ENCODE results near the gene TET3. TPM values are rescaled to one million over a fixed set of nuclear protein-coding genes. Genes with fewer than 3 reads are reported as not detected.

Gene TET3
- total and polyA plus RNA-seq, 9 of the 15 experiments (the other 6 are each of a cell fraction or from before 2014, with no cell fraction given): 0.35 to 16.3 (median 5.5) TPM

DNA sequence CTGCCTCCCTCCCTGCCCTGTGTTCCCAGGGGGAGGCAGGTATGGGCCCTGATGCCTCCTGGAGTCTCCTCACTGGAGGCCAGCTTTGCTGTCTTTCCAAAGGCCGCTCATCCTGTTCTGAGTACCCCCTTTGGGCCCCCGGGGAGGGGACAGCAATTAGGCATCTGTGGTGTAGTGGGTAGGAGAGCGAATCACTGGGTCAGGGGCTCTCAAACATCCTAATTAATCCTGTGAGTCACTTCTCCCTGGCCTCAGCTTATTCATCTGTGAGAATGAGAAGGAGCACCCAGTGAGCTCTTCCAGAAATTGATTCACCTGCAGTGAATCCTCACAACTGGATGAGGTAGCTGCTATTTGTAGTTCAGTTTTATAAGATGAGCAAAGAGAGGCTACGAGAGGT lies 16.4 kb downstream of the TET3 start:
- H3K27me3 ChIP-seq (ENCODE audit: control insufficient read depth in 2 of 2, insufficient read depth in 2 of 2, low read length in 2 of 2): no peaks in the 10 kb centered on the region
- no TSS peak for BruUV-seq (replicated peaks)
- CTCF ChIA-PET (ENCODE audit: low intra/inter-chr PET ratio): no interaction called here
- H2AFZ ChIP-seq (ENCODE audit: low read depth, low read length): no peak overlapping the region
- POLR2A ChIA-PET: interaction anchor here (0.6 to 2.2 kb wide), 5 partner anchors 9 to 615 kb away, joined by 3 to 13 read pairs (median 4); no protein-coding TSS in a partner anchor
- no peak overlapping the region for H3K9ac ChIP-seq (ENCODE audit: insufficient read depth in 1 of 2, low read depth in 2 of 2, low read length in 2 of 2)
- H3K9me3 ChIP-seq (replicated peaks; ENCODE audit: control insufficient read depth, insufficient read depth, low read depth, low read length): no peaks in the 10 kb centered on the region
- H3K27ac ChIP-seq (ENCODE audit: extremely low read depth, low read depth, low read length): no peak overlapping the region
- ATAC-seq: no peak
- no peak overlapping the region for H3K4me3 ChIP-seq
- no peak overlapping the region for H3K4me2 ChIP-seq (ENCODE audit: insufficient read depth, low read length)
- TF ChIP-seq ZBTB2 (IDR thresholded peaks at IDR 0.05): no peak
- TF ChIP-seq MTA1 (IDR thresholded peaks at IDR 0.05; ENCODE audit: borderline replicate concordance): no peak
- TF ChIP-seq PCBP1 (IDR thresholded peaks at IDR 0.05; ENCODE audit: low read depth, low read length, poor library complexity, severe bottlenecking): no peak
- TF ChIP-seq, protein P1, sequence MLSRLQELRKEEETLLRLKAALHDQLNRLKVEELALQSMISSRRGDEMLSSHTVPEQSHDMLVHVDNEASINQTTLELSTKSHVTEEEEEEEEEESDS (CRISPR knock-in tag; IDR thresholded peaks at IDR 0.05): no peak
- no peak for FAIRE-seq
- H3K9me1 ChIP-seq (ENCODE audit: control insufficient read depth, insufficient read depth, low read length): no peaks in the 10 kb centered on the region
- peaks cover 92% of the 10 kb centered on the region for H3K79me2 ChIP-seq (ENCODE audit: control insufficient read depth, insufficient read depth, low read length)
- intact Hi-C loops (cut with micrococcal nuclease): loop anchor here (5.0 kb wide), 2 partner anchors 36 to 141 kb away; no protein-coding TSS in a partner anchor
- 72% methylated on average over 4 of the region's 4 CpGs for WGBS (ENCODE audit: insufficient coverage, low coverage, missing lambda C conversion rate)
- H3K4me1 ChIP-seq (replicated peaks in 1 of 2; ENCODE audit: control insufficient read depth in 2 of 2, insufficient read depth in 2 of 2, low read length in 2 of 2): peaks cover 35 to 42% of the 10 kb centered on the region in 2 experiments
- in situ Hi-C loops (cut with MboI): no loop called here
- DNase-seq (ENCODE audit: extremely low read depth in 1 of 4, low spot score in 3 of 4): no peak
- peaks cover 10% of the 10 kb centered on the region; the same call in 1 of the 2 replicates for H4K20me1 ChIP-seq (replicated peaks; ENCODE audit: control insufficient read depth, insufficient read depth, low read length)
- H3K36me3 ChIP-seq (ENCODE audit: control insufficient read depth, insufficient read depth, low read length): peaks cover 8% of the 10 kb centered on the region; the same call in 2 of the 3 replicates

Data from K562 (cell line).